Heart left ventricle (tissue), 13 donors: ENCODE results near the gene FGA.

Experiments
- CTCF ChIP-seq, 12 donors: fragments of 200-600 bp; sonication (generic) in 4 of 12; IDR thresholded peaks; one replicate each; pipeline versions ENCODE4 v1.5.0 to v1.8.0; 2018 to 2022; ENCODE audit warnings: antibody characterized with exemption in 12 of 12, mild to moderate bottlenecking in 5 of 12
- POLR2A ChIP-seq, 2 donors: fragments of 450-650 bp; IDR thresholded peaks; one replicate each; pipeline ENCODE4 v1.6.1; 2017; ENCODE audit warnings: antibody characterized with exemption in 2 of 2, mild to moderate bottlenecking in 2 of 2, moderate library complexity in 2 of 2
- donor health status: ischemic (EF 13 %, LVEDD 7.1; RV severe dilation, severe dysfunction).
- donor health status: DM: no; HTN: yes; CAD: no.
- donor health status: DM: no; HTN: no; CAD: no.
- donor health status: ischemic (EF 25% LVEDD 6.9; RV normal size, moderate dysfunction).
- donor health status: ischemic (EF 25% LVEDD 5.7; RV mildly dilated, moderate dysfunction).
- donor health status: ischemic (EF 35%, LVEDD 5.7; RV mildly dilated, moderate dysfunction).
- donor health status: nonischemic (EF 11% LVEDD 7.7; RV severe dilation, severe dysfunction).
- donor health status: DM: yes; HTN: yes; CAD: no.
- donor health status: PGD.
- donor health status: ischemic (EF 29% LVEDD 5.4; RV normal size, mild dysfunction).
- donor health status: nonischemic (EF 23%, LVEDD 6.1; RV moderate dilation, normal function).

GRCh38 chr4:154620111-154620510, 29.6 kb upstream of the FGA start:
- TF ChIP-seq CTCF (IDR thresholded peaks at IDR 0.05) (no peak), POLR2A (IDR thresholded peaks at IDR 0.05) (no peak)
